Colonic mucosa (tissue), 4 donors: ENCODE measurements around the gene PPEF2. TPM values are rescaled to one million over a fixed set of nuclear protein-coding genes. Genes with fewer than 3 reads are reported as not detected.
A peak's percentile ranks its signal among the peaks of the same experiment; 100 is the strongest.
"Not testable (repeated sequence)": the region's sequence is repeated elsewhere in the genome, so short reads cannot be mapped to it uniquely, and the experiment has no call there.

ENCODE experiments used
- DNase-seq: peaks from one replicate; pipeline ENCODE4 v3.0.0-alpha.2; 2020
- H3K27ac ChIP-seq: fragments of 200-600 bp; one replicate; pipeline ENCODE4 v1.8.0; 2021
- H3K27me3 ChIP-seq: fragments of 200-600 bp; one replicate; pipeline ENCODE4 v1.8.0; 2021
- H3K36me3 ChIP-seq: fragments of 200-600 bp; one replicate; pipeline ENCODE4 v1.8.0; 2021
- H3K4me1 ChIP-seq: fragments of 200-600 bp; one replicate; pipeline ENCODE4 v1.8.0; 2021; ENCODE audit warnings: mild to moderate bottlenecking
- H3K4me3 ChIP-seq: fragments of 200-600 bp; one replicate; pipeline ENCODE4 v1.8.0; 2021
- H3K9ac ChIP-seq, 2 donors: one replicate each; pipeline ENCODE4 v1.7.0; 2013; ENCODE audit warnings: control low read depth in 2 of 2, low read depth in 2 of 2, low read length in 2 of 2
- H3K9me3 ChIP-seq: fragments of 200-600 bp; one replicate; pipeline ENCODE4 v1.8.0; 2021
- CTCF ChIP-seq: fragments of 200-600 bp; IDR thresholded peaks from one replicate; pipeline ENCODE4 v1.8.0; 2022; ENCODE audit warnings: antibody characterized with exemption, mild to moderate bottlenecking
- intact Hi-C: fragments of 100-400 bp; cut with DNase I; formaldehyde crosslinking; loops from one replicate; pipeline ENCODE4 v1.14.1; 2022
- total RNA-seq, 2 donors: library from RNA; stranded (reverse); fragmentation: NEBNext Ultra II Directional in 1 of 2; extraction: Animal tissue kit (Norgen Biotek cat#: 25700) in 1 of 2; gene quantifications; one replicate each; pipeline ENCODE4 v1.2.1, GENCODE V29; 2021
- donor health status: healthy.
- donor health status: DM: no; HTN: no; CAD: no.
- donor health status: DM: no; HTN: no; CAD: no.

PPEF2 gene
- total RNA-seq, 2 donors from 2014 or later, result not detected

- intact Hi-C loops, result no loop called here
- no peaks in the 10 kb centered on the region for H3K9me3 ChIP-seq
- TF ChIP-seq CTCF, result no peak
- H3K4me3 ChIP-seq, result no peak overlapping the region
- no peaks in the 10 kb centered on the region for H3K4me1 ChIP-seq
- no peak overlapping the region for H3K27ac ChIP-seq
- DNase-seq, result no peak
- no peak overlapping the region for H3K9ac ChIP-seq
- no peaks in the 10 kb centered on the region for H3K27me3 ChIP-seq
- H3K36me3 ChIP-seq, result no peaks in the 10 kb centered on the region
Measured at GRCh38 chr4:75860606-75861005, 41.6 kb downstream of the PPEF2 start.

- H3K36me3 ChIP-seq, result no peaks in the 10 kb centered on the region
- H3K4me1 ChIP-seq, result no peaks in the 10 kb centered on the region
- intact Hi-C loops, result no loop called here
- no peaks in the 10 kb centered on the region for H3K27me3 ChIP-seq
- no peak overlapping the region for H3K9ac ChIP-seq
- no peak for DNase-seq
- no peak overlapping the region for H3K4me3 ChIP-seq
- H3K27ac ChIP-seq, result no peak overlapping the region
- H3K9me3 ChIP-seq, result no peaks in the 10 kb centered on the region
- no peak for TF ChIP-seq CTCF
Measured at GRCh38 chr4:75858721-75859120, 43.5 kb downstream of the PPEF2 start.

GRCh38 chr4:75849461-75849860 lies 52.8 kb downstream of the PPEF2 start:
- Histone ChIP-seq H3K27me3 (no peaks in the 10 kb centered on the region), H3K9me3 (no peaks in the 10 kb centered on the region), H3K36me3 (no peaks in the 10 kb centered on the region), H3K27ac (no peak overlapping the region), H3K4me1 (no peaks in the 10 kb centered on the region), H3K9ac (no peak overlapping the region), H3K4me3 (no peak overlapping the region)
- intact Hi-C loops, result no loop called here
- DNase-seq, result no peak
- no peak for TF ChIP-seq CTCF

GRCh38 chr4:75848891-75849290 lies 53.4 kb downstream of the PPEF2 start:
- Histone ChIP-seq H3K27me3 (no peaks in the 10 kb centered on the region), H3K36me3 (no peaks in the 10 kb centered on the region), H3K27ac (no peak overlapping the region), H3K4me1 (no peaks in the 10 kb centered on the region), H3K9ac (no peak overlapping the region), H3K9me3 (no peaks in the 10 kb centered on the region), H3K4me3 (no peak overlapping the region)
- intact Hi-C loops, result no loop called here
- no peak for DNase-seq
- TF ChIP-seq CTCF, result no peak

GRCh38 chr4:75848171-75848760 lies 54.0 kb downstream of the PPEF2 start:
- H3K9ac ChIP-seq, H3K9me3 ChIP-seq, intact Hi-C loops, H3K4me1 ChIP-seq, H3K27ac ChIP-seq, H3K4me3 ChIP-seq, H3K36me3 ChIP-seq, H3K27me3 ChIP-seq: not testable (repeated sequence)
- DNase-seq, result peak; percentile 25
- peak; percentile 58 for TF ChIP-seq CTCF
